KMS-11 (cell line): ENCODE results near the gene LPGAT1.

Experiments used
- H2AFZ ChIP-seq: fragments of 200-600 bp; sonication (generic); 2 replicates; pipeline ENCODE4 v1.6.1; 2016; ENCODE audit warnings: antibody characterized with exemption, mixed run types, low read depth
- H3K27ac ChIP-seq: fragments of 200-600 bp; sonication (generic); 2 replicates; pipeline ENCODE4 v1.6.1; 2016; ENCODE audit warnings: mild to moderate bottlenecking, mixed run types
- H3K27me3 ChIP-seq: fragments of 200-600 bp; sonication (generic); 2 replicates; pipeline ENCODE4 v1.6.1; 2017; ENCODE audit warnings: mild to moderate bottlenecking, low read depth, mixed run types, moderate library complexity; ENCODE audit not compliant: insufficient read depth
- H3K36me3 ChIP-seq: fragments of 200-600 bp; sonication (generic); 2 replicates; pipeline ENCODE4 v1.6.1; 2017; ENCODE audit warnings: mild to moderate bottlenecking, mixed run types; ENCODE audit not compliant: insufficient read depth
- H3K4me1 ChIP-seq: fragments of 200-600 bp; sonication (generic); 2 replicates; pipeline ENCODE4 v1.6.1; 2016; ENCODE audit warnings: mild to moderate bottlenecking, low read depth, mixed run types; ENCODE audit not compliant: poor library complexity, severe bottlenecking
- H3K4me2 ChIP-seq: fragments of 200-600 bp; sonication (generic); 2 replicates; pipeline ENCODE4 v1.7.0; 2016; ENCODE audit warnings: mild to moderate bottlenecking, mixed run types
- H3K4me3 ChIP-seq: fragments of 200-600 bp; sonication (generic); IDR thresholded peaks from 2 replicates; pipeline ENCODE4 v1.6.1; 2017; ENCODE audit warnings: low read depth, low read length, mixed read lengths; ENCODE audit not compliant: insufficient read depth
- H3K79me2 ChIP-seq: fragments of 200-600 bp; sonication (generic); 2 replicates; pipeline ENCODE4 v1.6.1; 2016; ENCODE audit warnings: low read depth, mixed run types; ENCODE audit not compliant: insufficient read depth
- H3K9ac ChIP-seq: fragments of 200-600 bp; sonication (generic); 2 replicates; pipeline ENCODE4 v1.6.1; 2016; ENCODE audit warnings: mild to moderate bottlenecking, mixed run types
- H4K20me1 ChIP-seq: fragments of 200-600 bp; sonication (generic); 2 replicates; pipeline ENCODE4 v1.6.1; 2016; ENCODE audit warnings: mild to moderate bottlenecking, mixed run types; ENCODE audit not compliant: insufficient read depth
- TF ChIP-seq, protein P1 (sequence below): fragments of 200-600 bp; sonication (generic); conservative IDR thresholded peaks from 2 replicates; pipeline ENCODE4 v1.6.1; 2017; ENCODE audit warnings: low read depth, mild to moderate bottlenecking, antibody characterized with exemption, low read length, moderate library complexity, mixed read lengths

LPGAT1 gene

DNA sequence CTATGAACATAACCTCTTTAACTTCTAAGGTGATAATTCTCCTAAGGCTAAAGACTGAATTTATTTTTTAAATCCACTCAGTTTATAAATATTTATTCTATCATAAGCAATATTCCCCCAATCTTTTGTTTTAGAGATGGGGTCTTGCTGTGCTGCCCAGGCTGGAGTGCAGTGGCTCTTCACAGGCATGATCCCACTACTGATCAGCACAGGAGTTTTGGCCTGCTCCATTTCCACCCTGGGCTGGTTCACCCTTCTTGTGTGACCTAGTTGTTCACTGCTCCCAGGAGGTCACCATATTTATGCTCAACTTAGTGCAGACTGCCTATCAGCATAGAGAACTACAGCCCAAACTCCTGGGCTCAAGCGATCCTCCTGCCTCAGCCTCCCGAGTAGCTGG, 38.6 kb downstream of the LPGAT1 start:
- TF ChIP-seq, protein P1, sequence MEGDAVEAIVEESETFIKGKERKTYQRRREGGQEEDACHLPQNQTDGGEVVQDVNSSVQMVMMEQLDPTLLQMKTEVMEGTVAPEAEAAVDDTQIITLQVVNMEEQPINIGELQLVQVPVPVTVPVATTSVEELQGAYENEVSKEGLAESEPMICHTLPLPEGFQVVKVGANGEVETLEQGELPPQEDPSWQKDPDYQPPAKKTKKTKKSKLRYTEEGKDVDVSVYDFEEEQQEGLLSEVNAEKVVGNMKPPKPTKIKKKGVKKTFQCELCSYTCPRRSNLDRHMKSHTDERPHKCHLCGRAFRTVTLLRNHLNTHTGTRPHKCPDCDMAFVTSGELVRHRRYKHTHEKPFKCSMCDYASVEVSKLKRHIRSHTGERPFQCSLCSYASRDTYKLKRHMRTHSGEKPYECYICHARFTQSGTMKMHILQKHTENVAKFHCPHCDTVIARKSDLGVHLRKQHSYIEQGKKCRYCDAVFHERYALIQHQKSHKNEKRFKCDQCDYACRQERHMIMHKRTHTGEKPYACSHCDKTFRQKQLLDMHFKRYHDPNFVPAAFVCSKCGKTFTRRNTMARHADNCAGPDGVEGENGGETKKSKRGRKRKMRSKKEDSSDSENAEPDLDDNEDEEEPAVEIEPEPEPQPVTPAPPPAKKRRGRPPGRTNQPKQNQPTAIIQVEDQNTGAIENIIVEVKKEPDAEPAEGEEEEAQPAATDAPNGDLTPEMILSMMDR, result no peak
- H3K27ac ChIP-seq, result no peak overlapping the region

DNA sequence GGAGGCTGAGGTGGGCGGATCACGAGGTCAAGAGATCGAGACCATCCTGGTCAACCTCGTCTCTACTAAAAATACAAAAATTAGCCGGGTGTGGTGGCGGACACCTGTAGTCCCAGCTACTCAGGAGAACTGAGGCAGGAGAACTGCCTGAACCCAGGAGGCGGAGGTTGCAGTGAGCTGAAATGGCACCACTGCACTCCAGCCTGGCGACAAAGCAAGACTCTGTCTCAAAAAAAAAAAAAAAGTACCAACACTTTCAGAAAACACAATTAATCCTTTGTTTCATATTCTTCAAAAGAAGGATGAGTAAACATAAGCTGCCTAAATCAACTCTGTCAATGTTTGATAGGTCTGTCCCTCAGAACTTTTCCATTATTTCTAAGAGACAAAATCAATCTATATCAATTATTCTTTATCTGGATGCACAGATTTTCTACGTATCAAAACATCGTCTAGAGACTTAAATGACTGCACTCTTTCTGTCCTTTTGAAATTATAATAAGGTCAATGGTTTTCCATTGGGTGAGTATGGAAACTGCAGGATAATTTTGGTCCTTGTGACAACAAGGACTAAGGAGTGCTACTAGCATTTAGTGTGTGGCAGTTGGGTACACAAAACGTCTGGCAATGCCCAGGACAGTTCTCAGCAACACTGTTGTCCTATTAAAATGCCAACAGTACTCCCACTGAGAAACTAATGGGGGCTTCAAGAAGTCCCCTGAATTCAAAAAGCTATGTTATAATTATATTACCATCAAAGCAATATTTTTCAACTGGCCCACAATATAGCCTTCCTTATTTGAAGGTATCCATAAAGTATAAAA, 40.7 kb downstream of the LPGAT1 start:
- Histone ChIP-seq H3K9ac (no peak overlapping the region), H3K4me1 (no peaks in the 10 kb centered on the region), H3K4me3 (no peak overlapping the region), H4K20me1 (no peaks in the 10 kb centered on the region), H3K36me3 (no peaks in the 10 kb centered on the region), H3K27me3 (no peaks in the 10 kb centered on the region), H3K27ac (no peak overlapping the region), H3K4me2 (no peak overlapping the region), H3K79me2 (no peaks in the 10 kb centered on the region), H2AFZ (no peak overlapping the region)
- TF ChIP-seq, protein P1, result no peak

More for the DNA sequence above, 38.6 kb downstream of the LPGAT1 start:
- no peak overlapping the region for H3K4me3 ChIP-seq
- H3K9ac ChIP-seq, result no peak overlapping the region
- no peak overlapping the region for H2AFZ ChIP-seq
- no peaks in the 10 kb centered on the region for H3K36me3 ChIP-seq
- H4K20me1 ChIP-seq, result no peaks in the 10 kb centered on the region
- H3K4me2 ChIP-seq, result no peak overlapping the region
- no peaks in the 10 kb centered on the region for H3K79me2 ChIP-seq
- no peaks in the 10 kb centered on the region for H3K27me3 ChIP-seq
- no peaks in the 10 kb centered on the region for H3K4me1 ChIP-seq

- TF ChIP-seq, protein P1, result no peak
- H3K27me3 ChIP-seq, result no peaks in the 10 kb centered on the region
- no peak overlapping the region for H3K9ac ChIP-seq
- no peaks in the 10 kb centered on the region for H3K79me2 ChIP-seq
- no peaks in the 10 kb centered on the region for H3K4me1 ChIP-seq
- H4K20me1 ChIP-seq, result no peaks in the 10 kb centered on the region
- no peak overlapping the region for H3K27ac ChIP-seq
- no peaks in the 10 kb centered on the region for H3K36me3 ChIP-seq
- no peak overlapping the region for H2AFZ ChIP-seq
- H3K4me3 ChIP-seq, result no peak overlapping the region
- H3K4me2 ChIP-seq, result no peak overlapping the region
These were observed 41.9 kb downstream of the LPGAT1 start for GRCh38 chr1:211788626-211789025.

DNA sequence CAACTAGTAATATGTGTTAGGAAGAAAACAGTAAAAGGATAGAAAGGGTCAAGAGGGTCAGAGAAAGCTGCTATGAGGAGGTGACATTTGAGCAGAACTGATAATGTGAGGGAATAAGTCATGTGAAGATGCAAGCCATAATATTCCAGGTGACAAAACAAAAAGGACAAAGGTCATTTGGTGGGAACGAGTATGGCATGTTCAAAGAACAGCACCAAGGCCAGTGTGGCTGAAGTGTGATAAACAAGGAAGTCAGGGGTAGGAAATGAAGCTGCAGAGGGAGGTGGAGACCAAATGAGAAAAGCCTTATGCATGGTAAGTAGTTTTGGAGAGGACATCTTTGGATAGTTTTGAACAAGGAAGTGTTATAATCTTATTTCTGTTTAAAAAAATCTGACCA, 46.7 kb downstream of the LPGAT1 start:
- Histone ChIP-seq H3K36me3 (no peaks in the 10 kb centered on the region), H3K79me2 (no peaks in the 10 kb centered on the region), H3K27ac (no peak overlapping the region), H3K4me3 (no peak overlapping the region), H2AFZ (no peak overlapping the region), H3K9ac (no peak overlapping the region), H3K27me3 (no peaks in the 10 kb centered on the region), H3K4me2 (no peak overlapping the region), H3K4me1 (peaks cover 19% of the 10 kb centered on the region), H4K20me1 (no peaks in the 10 kb centered on the region)
- TF ChIP-seq, protein P1, result no peak
